GM12892 (cell line): ENCODE data around the gene ZNF668.

Experiments
- POLR2A ChIP-seq: IDR thresholded peaks from 2 replicates; pipeline ENCODE4 v1.6.1; 2011; ENCODE audit warnings: low read depth, low read length, control low read depth
- POLR2AphosphoS5 ChIP-seq: IDR thresholded peaks from 2 replicates; pipeline ENCODE4 v1.6.1; 2011; ENCODE audit warnings: low read depth, low read length, control low read depth
- TAF1 ChIP-seq: IDR thresholded peaks from 2 replicates; pipeline ENCODE4 v1.6.1; 2011; ENCODE audit warnings: low read depth, mild to moderate bottlenecking, control low read depth, low read length, borderline replicate concordance

GRCh38 chr16:31092330-31092729 lies 18.3 kb upstream of the ZNF668 start:
- TF ChIP-seq POLR2A = no peak
- TF ChIP-seq POLR2AphosphoS5 = no peak
- no peak for TF ChIP-seq TAF1
